Muscle layer of duodenum (tissue), 2 donors: ENCODE results near the gene LPP.

Source experiments
- H3K27ac ChIP-seq: one replicate; pipeline ENCODE4 v1.7.0; 2013; ENCODE audit warnings: mild to moderate bottlenecking, low read length
- H3K27me3 ChIP-seq: one replicate; pipeline ENCODE4 v1.7.0; 2013; ENCODE audit warnings: low read depth, mild to moderate bottlenecking, control low read depth, low read length
- H3K36me3 ChIP-seq, 2 donors: one replicate each; pipeline ENCODE4 v1.7.0; 2013; ENCODE audit warnings: low read length in 2 of 2, control low read depth in 1 of 2, mild to moderate bottlenecking in 1 of 2; ENCODE audit not compliant: insufficient read depth in 2 of 2, control insufficient read depth in 1 of 2
- H3K4me1 ChIP-seq, 2 donors: one replicate each; pipeline ENCODE4 v1.7.0; 2013; ENCODE audit warnings: low read length in 2 of 2, mild to moderate bottlenecking in 2 of 2, control low read depth in 1 of 2, moderate library complexity in 1 of 2; ENCODE audit not compliant: insufficient read depth in 2 of 2, control insufficient read depth in 1 of 2
- H3K4me3 ChIP-seq, 2 donors: one replicate each; pipeline ENCODE4 v1.7.0; 2013; ENCODE audit warnings: low read length in 2 of 2, low read depth in 1 of 2, mild to moderate bottlenecking in 1 of 2
- H3K9me3 ChIP-seq, 2 donors: one replicate each; pipeline ENCODE4 v1.7.0; 2013; ENCODE audit warnings: low read length in 2 of 2, control low read depth in 1 of 2, mild to moderate bottlenecking in 1 of 2; ENCODE audit not compliant: control insufficient read depth in 1 of 2
- donor health status: healthy.

The LPP gene

DNA sequence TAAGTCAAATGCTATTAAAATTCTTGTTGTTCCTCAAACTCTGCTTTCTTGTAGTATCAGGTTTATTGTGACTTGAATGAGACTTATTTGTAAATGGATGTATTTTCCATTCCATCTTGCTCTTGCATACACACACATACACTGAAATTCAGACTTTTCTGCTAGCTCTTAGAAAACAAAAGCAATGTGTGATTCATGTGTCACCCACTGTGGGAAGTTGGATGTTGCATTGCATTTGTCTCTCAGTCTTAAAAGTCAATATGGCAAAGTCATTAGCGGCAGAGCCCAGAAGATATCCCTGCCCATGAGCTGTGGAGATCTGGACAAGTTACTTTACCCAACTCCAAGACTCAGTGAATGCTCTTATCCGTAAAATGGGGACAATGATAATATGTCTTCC lies 660.6 kb downstream of the LPP start:
- H3K36me3 ChIP-seq, result no peaks in the 10 kb centered on the region
- H3K9me3 ChIP-seq, result no peaks in the 10 kb centered on the region
- H3K4me1 ChIP-seq, result no peaks in the 10 kb centered on the region
- H3K4me3 ChIP-seq, result no peak overlapping the region
- H3K27me3 ChIP-seq, result no peaks in the 10 kb centered on the region
- no peak overlapping the region for H3K27ac ChIP-seq

DNA sequence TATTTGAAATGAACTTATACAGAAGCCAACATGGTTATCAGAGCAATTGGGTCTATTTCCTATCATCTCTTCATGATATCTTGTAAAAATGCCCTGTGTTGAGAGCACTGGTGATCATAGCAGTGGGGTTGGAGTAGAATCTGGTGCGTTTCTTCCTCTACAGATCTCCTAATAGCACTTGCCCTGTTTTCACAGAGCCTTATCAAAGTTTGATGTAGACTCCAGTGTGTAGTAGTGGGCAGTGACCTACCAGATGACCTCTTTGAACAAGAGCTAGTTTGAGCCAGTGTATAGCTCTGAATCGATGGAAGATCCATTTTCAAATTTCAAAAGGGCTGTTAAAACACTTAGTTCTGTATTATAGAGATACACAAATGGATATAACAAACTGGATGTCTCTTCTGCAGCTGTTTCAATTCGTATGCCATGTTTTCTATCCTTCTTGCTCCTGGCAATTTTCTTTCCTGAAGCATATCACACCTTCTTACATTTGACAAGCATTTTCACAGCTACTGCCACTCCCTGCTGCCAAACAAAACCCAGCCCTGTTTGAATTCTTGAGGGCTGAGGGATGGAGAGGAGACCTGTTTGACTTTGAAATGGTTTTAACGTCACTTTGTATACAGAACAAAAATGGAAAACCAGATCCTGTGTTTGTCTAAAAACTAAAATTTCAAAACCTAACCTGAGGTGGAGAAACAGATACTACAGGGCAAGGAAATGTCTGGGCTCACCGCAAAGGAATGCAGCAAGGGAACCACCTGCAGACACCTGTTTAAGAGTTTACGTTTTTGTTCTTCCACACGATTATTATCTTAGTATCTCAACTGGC lies 663.4 kb downstream of the LPP start:
- no peaks in the 10 kb centered on the region for H3K4me1 ChIP-seq
- H3K27ac ChIP-seq, result no peak overlapping the region
- H3K27me3 ChIP-seq, result no peaks in the 10 kb centered on the region
- H3K4me3 ChIP-seq, result no peak overlapping the region
- no peaks in the 10 kb centered on the region for H3K36me3 ChIP-seq
- H3K9me3 ChIP-seq, result no peaks in the 10 kb centered on the region

DNA sequence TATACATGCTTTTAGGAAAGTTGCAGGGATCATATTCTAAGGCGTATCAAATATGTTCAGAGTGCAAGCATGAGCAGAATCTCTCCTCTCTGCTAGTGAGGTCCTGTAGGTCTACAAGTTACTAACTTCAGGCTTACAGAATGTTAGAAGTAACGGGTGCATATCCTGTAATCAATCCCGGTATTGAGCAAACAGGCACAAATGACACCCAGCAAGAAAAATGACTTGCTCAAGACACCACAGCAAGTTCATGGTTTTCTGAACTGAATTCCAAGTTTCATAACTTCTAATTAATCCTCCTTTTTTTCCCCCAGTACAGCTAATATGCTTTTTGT lies 663.9 kb downstream of the LPP start:
- Histone ChIP-seq H3K4me3 (no peak overlapping the region), H3K4me1 (no peaks in the 10 kb centered on the region), H3K36me3 (no peaks in the 10 kb centered on the region), H3K27ac (no peak overlapping the region), H3K27me3 (no peaks in the 10 kb centered on the region), H3K9me3 (no peaks in the 10 kb centered on the region)

DNA sequence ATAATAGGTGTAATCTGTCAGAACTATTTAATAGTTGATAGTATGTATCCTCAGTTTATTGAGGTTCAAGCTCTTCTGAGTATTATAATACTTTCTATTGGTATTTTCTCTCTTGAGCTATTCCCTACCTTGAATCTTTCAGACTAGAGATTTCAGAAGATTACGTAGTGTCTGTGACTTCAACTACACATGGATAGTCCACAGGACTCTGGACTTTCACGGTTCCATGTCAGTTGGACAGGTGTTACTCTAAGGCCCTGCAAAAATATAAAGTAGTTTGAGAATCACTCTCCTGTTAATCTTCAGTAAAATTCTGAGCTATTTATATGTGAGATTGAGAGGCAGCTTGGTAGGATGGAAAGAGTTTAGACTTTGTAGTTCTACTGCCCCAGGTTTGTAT lies 664.3 kb downstream of the LPP start:
- H3K27me3 ChIP-seq, result no peaks in the 10 kb centered on the region
- H3K9me3 ChIP-seq, result no peaks in the 10 kb centered on the region
- H3K36me3 ChIP-seq, result no peaks in the 10 kb centered on the region
- H3K4me1 ChIP-seq, result no peaks in the 10 kb centered on the region
- H3K4me3 ChIP-seq, result no peak overlapping the region
- no peak overlapping the region for H3K27ac ChIP-seq

DNA sequence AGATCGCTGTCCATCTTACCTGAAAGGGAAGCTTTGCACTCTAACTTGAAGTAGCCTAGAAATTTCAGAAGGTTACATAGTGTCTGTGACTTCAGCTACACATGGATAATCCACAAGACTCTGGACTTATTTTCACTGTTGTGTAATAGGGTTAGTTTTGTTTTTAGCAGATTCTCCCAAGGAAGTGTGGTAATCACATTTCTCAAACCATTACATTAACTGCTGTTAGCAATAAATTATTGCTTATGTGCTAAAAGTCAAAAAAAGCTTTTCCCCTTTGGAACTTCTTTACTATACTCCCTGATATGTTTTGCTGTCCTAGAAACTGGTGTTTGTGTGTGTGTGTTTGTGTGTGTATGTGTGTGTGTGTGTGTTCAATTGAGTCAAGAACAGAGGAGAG lies 666.0 kb downstream of the LPP start:
- Histone ChIP-seq H3K27ac (peak overlapping the region; percentile 56), H3K36me3 (no peaks in the 10 kb centered on the region), H3K4me3 (no peak overlapping the region), H3K27me3 (no peaks in the 10 kb centered on the region), H3K4me1 (no peaks in the 10 kb centered on the region), H3K9me3 (no peaks in the 10 kb centered on the region)

DNA sequence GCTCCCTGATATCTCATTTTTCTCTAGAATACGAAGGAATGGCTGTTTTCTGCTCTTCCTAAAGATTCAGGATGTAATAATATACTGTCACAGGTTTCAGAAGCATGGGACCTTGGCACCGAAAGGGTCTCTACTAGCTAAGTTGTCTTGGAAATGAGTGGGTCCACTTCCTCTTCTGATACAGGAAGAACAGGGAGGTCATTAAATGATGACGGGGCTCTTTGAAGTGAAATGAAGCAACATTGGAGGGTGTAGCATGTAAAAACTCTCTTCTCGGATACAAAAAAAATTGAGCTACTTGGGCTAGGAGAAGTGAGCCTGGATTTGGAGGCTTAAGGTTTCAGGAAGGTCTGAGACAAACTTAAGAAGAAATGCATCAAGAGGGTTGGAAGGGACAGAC lies 668.0 kb downstream of the LPP start:
- Histone ChIP-seq H3K4me1 (no peaks in the 10 kb centered on the region), H3K9me3 (no peaks in the 10 kb centered on the region), H3K36me3 (no peaks in the 10 kb centered on the region), H3K27ac (no peak overlapping the region), H3K4me3 (no peak overlapping the region), H3K27me3 (no peaks in the 10 kb centered on the region)

DNA sequence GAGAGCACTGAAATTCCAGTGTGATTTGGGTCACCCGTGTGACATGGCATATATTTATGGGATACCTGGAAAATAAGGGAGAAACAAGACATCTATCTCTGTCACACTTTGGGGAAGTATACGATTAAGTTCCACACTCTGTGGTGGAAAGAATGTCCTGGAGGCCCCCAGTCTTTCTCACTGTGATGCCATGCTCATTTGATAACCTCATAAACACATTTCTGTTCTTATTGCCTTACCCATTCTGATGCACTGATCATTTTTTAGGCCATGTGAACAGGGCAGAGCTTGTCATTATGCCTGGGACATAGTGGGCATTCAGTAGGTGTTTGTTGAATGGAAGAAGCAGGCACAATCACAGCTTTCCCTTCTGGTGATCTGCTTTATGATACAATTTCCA lies 668.5 kb downstream of the LPP start:
- no peaks in the 10 kb centered on the region for H3K27me3 ChIP-seq
- H3K9me3 ChIP-seq, result no peaks in the 10 kb centered on the region
- H3K4me3 ChIP-seq, result no peak overlapping the region
- no peaks in the 10 kb centered on the region for H3K4me1 ChIP-seq
- H3K27ac ChIP-seq, result no peak overlapping the region
- H3K36me3 ChIP-seq, result no peaks in the 10 kb centered on the region

DNA sequence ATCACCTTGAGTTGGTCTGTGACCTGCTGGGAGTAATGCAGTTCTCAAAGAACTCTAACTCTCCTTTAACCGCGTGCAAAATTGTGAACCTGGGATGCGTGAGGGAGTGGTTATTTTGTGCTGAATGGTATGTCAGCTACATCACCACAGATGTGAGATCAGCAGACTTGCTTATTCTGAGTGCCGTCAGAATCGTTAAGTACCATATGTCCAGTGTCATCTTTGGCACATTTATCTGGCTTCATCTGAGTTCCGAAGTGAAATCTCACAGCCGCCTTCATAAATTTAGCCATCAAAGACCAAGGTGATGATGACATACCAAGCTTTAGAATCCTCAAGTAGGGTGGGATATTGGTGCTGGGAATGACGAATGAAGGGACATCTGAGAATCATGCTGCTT lies 670.6 kb downstream of the LPP start:
- H3K36me3 ChIP-seq, result no peaks in the 10 kb centered on the region
- H3K27ac ChIP-seq, result no peak overlapping the region
- H3K4me3 ChIP-seq, result no peak overlapping the region
- H3K9me3 ChIP-seq, result no peaks in the 10 kb centered on the region
- H3K27me3 ChIP-seq, result no peaks in the 10 kb centered on the region
- no peaks in the 10 kb centered on the region for H3K4me1 ChIP-seq

DNA sequence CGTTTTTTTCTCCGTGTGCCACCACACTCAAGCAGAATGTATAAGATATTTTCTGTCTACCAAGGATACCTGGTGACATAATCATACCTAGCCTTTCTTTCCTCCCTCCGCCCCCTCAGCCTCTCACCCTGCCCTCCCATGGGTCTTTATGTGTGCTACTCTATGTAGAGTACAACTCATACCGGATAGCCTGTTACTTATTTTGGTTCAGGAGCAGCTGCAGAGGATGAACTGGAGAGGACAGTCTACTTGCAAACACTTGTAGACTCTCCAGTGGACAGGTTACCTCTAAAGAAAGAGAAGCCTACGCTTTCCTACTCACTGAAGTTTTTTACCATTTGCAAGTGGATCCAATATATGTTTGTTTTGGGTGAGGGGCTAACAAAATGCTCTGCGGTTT lies 671.9 kb downstream of the LPP start:
- Histone ChIP-seq H3K27me3 (no peaks in the 10 kb centered on the region), H3K9me3 (no peaks in the 10 kb centered on the region), H3K4me1 (no peaks in the 10 kb centered on the region)

DNA sequence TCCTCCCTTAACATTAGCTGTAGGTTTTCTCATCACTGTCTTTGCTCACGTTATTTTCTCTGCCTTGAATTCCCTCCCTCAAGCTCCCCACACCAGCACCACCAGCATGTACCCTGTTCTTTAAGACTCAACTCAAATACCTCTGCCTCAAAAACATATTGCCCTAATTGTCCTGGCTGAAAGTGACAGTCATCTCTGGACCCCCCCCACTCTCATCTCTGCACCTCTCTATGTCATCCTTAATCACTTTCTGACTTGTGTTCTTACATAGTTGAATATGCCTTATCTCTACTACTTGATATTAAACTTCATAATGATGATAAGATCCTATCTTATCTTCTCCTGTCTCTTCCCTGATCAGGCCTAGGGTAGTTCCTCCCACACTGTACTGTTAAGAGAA lies 672.6 kb downstream of the LPP start:
- no peaks in the 10 kb centered on the region for H3K27me3 ChIP-seq
- no peaks in the 10 kb centered on the region for H3K36me3 ChIP-seq
- H3K27ac ChIP-seq, result no peak overlapping the region
- H3K4me3 ChIP-seq, result no peak overlapping the region
- H3K4me1 ChIP-seq, result no peaks in the 10 kb centered on the region
- no peaks in the 10 kb centered on the region for H3K9me3 ChIP-seq

More for the DNA sequence above, 671.9 kb downstream of the LPP start:
- H3K27ac ChIP-seq, result no peak overlapping the region
- no peaks in the 10 kb centered on the region for H3K36me3 ChIP-seq
- H3K4me3 ChIP-seq, result no peak overlapping the region

DNA sequence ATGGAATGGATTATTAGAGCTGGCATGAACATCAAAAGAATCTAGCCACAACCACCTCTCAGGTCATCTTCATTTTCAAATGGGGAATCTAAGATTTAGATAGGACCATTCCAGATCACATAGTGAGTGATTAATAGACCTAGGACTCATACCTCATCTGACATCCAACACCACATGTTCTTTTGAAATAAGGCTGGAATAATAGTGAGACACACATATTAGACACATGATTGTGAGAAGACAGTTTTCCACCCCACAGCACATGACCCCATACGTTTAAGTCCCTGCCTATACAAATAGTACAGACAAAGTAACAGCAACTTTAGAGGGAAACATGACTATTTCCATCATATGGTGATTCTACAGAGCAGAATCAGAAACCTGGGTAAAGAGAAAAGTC lies 673.1 kb downstream of the LPP start:
- Histone ChIP-seq H3K4me3 (no peak overlapping the region), H3K36me3 (no peaks in the 10 kb centered on the region), H3K4me1 (no peaks in the 10 kb centered on the region), H3K27me3 (no peaks in the 10 kb centered on the region), H3K27ac (no peak overlapping the region), H3K9me3 (no peaks in the 10 kb centered on the region)

DNA sequence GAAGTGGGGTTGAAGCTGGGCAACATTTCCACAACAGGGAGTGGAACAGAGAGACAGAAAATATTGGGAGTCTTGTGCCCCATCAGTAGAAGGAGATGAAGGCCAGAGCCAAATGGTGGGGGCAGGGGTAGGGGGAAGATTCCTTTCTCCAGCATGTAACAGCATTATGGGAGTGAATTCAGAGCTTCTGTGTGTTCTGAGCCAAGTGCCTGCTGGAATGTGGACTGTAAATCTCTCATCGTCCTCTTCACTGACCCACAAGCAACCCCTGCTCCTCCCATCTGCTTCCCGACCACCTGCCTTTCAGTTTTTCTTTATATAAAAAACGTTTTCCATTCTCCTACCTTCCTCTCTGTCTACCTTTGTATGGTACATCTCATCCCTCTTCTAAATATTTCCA lies 673.6 kb downstream of the LPP start:
- H3K27me3 ChIP-seq, result no peaks in the 10 kb centered on the region
- no peaks in the 10 kb centered on the region for H3K36me3 ChIP-seq
- peaks cover 0 to under 1% of the 10 kb centered on the region in 2 donors for H3K4me1 ChIP-seq
- H3K27ac ChIP-seq, result no peak overlapping the region
- H3K4me3 ChIP-seq, result no peak overlapping the region
- no peaks in the 10 kb centered on the region for H3K9me3 ChIP-seq
